B cell (primary cell): ENCODE results near the gene NBPF3.

Experiments used
- EZH2 ChIP-seq: IDR thresholded peaks from 2 replicates; pipeline ENCODE4 v1.6.1; 2012; ENCODE audit warnings: borderline replicate concordance, low read depth, mild to moderate bottlenecking, moderate library complexity, low read length; ENCODE audit not compliant: insufficient read depth, poor library complexity, severe bottlenecking
- TF ChIP-seq, protein P1 (sequence below): fragments of 200-600 bp; IDR thresholded peaks from one replicate; pipeline ENCODE4 v1.8.0; 2022; ENCODE audit warnings: antibody characterized with exemption, mild to moderate bottlenecking

DNA sequence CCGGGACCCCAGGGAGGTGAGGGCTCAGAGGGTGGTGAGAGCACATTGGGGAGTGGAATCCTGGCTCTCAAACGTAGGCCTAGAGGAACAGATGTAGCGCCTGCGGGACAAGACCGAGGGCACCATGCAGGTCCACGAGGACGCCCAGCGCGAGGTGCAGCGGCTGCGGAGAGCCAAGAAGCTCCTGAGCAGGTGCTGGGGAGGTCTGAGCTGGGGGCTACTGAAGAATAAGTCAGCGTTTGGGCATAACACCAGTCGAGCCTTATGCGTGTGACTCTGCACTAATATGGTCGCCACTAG, 2.6 kb upstream of the NBPF3 start:
- TF ChIP-seq, protein P1, sequence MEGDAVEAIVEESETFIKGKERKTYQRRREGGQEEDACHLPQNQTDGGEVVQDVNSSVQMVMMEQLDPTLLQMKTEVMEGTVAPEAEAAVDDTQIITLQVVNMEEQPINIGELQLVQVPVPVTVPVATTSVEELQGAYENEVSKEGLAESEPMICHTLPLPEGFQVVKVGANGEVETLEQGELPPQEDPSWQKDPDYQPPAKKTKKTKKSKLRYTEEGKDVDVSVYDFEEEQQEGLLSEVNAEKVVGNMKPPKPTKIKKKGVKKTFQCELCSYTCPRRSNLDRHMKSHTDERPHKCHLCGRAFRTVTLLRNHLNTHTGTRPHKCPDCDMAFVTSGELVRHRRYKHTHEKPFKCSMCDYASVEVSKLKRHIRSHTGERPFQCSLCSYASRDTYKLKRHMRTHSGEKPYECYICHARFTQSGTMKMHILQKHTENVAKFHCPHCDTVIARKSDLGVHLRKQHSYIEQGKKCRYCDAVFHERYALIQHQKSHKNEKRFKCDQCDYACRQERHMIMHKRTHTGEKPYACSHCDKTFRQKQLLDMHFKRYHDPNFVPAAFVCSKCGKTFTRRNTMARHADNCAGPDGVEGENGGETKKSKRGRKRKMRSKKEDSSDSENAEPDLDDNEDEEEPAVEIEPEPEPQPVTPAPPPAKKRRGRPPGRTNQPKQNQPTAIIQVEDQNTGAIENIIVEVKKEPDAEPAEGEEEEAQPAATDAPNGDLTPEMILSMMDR = no peak
- no peak for TF ChIP-seq EZH2
